22Rv1 (cell line): Measurements from ENCODE around the gene ZNF528.

Source experiments
- CTCF ChIP-seq: fragments of 450-650 bp; IDR thresholded peaks from 2 replicates; pipeline ENCODE4 v1.5.1; 2017; ENCODE audit warnings: mild to moderate bottlenecking
- ZFX ChIP-seq: fragments of 450-650 bp; IDR thresholded peaks from 2 replicates; pipeline ENCODE4 v1.6.1; 2017; ENCODE audit warnings: antibody characterized with exemption, borderline replicate concordance

- peak; percentile 59 for TF ChIP-seq CTCF
- TF ChIP-seq ZFX = no peak
Measured at GRCh38 chr19:52464798-52465470, 67.3 kb downstream of the ZNF528 start.
